Neural crest cell (in vitro differentiated cells): ENCODE data around the gene TMEM138. TPM values are rescaled to one million over a fixed set of nuclear protein-coding genes. Genes with fewer than 3 reads are reported as not detected.

Experiments used
- DNase-seq: peaks from one replicate; pipeline ENCODE4 v3.0.0; 2021; ENCODE audit warnings: low read depth, mixed read lengths, low spot score
- H3K27ac Mint-ChIP-seq: one replicate; pipeline ENCODE4 v1.8.0; 2021; ENCODE audit warnings: mild to moderate bottlenecking, mixed read lengths; ENCODE audit not compliant: unreplicated experiment
- H3K27me3 Mint-ChIP-seq: 2 replicates; pipeline ENCODE4 v1.8.0; 2021; ENCODE audit warnings: low read depth, mild to moderate bottlenecking, mixed read lengths
- H3K36me3 Mint-ChIP-seq: 2 replicates; pipeline ENCODE4 v1.8.0; 2021; ENCODE audit warnings: low read depth, mild to moderate bottlenecking, mixed read lengths
- H3K4me1 Mint-ChIP-seq: 2 replicates; pipeline ENCODE4 v1.8.0; 2021; ENCODE audit warnings: mixed read lengths
- H3K4me3 Mint-ChIP-seq: one replicate; pipeline ENCODE4 v1.8.0; 2021; ENCODE audit warnings: mild to moderate bottlenecking, mixed read lengths
- H3K9me3 Mint-ChIP-seq: 2 replicates; pipeline ENCODE4 v1.8.0; 2021; ENCODE audit warnings: mixed read lengths
- total RNA-seq: library from RNA; stranded (reverse); gene quantifications from 2 replicates; pipeline ENCODE4 v1.2.1, GENCODE V29; 2021
- TF ChIP-seq, protein P1 (sequence below): fragments of 200-600 bp; sonication (generic); conservative IDR thresholded peaks from 2 replicates; pipeline ENCODE4 v1.5.0; 2021; ENCODE audit warnings: antibody characterized with exemption, mild to moderate bottlenecking

Gene TMEM138
- total RNA-seq, 1 donor from 2014 or later = 47.8 TPM

DNA sequence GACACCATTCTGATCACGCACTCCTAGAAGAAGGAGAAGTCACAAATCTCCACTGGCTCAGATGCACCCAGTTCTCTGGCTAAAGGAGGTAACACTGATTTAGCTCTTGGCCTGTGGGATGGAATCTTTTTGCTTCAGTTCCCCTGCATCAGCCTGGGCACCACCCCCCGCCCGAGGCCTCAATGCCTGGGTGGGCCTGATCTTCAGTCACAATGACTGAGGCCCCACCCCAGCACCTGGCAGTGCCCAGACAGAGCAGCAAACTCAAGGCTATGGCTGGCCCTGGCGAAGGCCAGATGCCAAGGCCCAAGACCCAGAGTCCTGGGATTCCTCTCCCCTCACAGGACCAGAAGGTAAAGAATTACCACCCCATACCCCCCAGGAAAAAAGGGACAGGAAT, 5.5 kb upstream of the TMEM138 start:
- no peaks in the 10 kb centered on the region for H3K9me3 Mint-ChIP-seq
- H3K36me3 Mint-ChIP-seq = peaks cover 2% of the 10 kb centered on the region
- TF ChIP-seq, protein P1, sequence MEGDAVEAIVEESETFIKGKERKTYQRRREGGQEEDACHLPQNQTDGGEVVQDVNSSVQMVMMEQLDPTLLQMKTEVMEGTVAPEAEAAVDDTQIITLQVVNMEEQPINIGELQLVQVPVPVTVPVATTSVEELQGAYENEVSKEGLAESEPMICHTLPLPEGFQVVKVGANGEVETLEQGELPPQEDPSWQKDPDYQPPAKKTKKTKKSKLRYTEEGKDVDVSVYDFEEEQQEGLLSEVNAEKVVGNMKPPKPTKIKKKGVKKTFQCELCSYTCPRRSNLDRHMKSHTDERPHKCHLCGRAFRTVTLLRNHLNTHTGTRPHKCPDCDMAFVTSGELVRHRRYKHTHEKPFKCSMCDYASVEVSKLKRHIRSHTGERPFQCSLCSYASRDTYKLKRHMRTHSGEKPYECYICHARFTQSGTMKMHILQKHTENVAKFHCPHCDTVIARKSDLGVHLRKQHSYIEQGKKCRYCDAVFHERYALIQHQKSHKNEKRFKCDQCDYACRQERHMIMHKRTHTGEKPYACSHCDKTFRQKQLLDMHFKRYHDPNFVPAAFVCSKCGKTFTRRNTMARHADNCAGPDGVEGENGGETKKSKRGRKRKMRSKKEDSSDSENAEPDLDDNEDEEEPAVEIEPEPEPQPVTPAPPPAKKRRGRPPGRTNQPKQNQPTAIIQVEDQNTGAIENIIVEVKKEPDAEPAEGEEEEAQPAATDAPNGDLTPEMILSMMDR = no peak
- H3K4me3 Mint-ChIP-seq = peak overlapping the region; percentile 23
- no peak for DNase-seq
- no peak overlapping the region for H3K27ac Mint-ChIP-seq
- H3K4me1 Mint-ChIP-seq = peaks cover 17% of the 10 kb centered on the region
- no peaks in the 10 kb centered on the region for H3K27me3 Mint-ChIP-seq

DNA sequence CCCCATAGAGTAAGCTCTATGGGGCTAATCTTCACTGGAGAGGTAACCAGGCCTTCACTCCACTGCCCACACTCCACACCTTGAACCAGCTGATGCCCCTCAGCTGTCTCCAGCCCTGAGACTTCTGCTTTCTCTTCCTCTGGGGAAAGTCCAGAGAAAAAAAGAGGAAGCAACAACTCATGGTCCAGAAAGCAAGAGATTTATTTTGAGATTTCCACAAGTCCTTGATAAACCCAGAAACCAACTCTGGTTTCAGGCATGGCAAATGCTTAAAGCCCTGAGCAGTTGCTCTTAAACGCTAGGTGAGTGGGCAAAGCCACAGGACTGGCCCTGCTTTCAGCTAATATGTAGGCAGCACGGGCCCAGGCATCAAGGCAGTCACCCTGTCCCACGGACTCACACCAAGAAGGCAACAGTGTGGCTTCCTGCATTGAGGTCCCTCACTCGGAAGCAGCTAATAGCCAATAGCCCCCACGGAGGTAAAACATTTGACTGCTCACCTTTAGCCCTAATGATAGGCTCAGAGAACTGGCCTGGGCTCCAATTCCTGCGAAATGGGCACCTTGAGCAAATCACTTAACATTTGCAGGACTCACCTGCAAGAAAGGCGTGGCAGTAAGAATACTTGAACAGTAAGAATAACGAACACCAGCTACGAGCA, 4.8 kb upstream of the TMEM138 start:
- no peaks in the 10 kb centered on the region for H3K9me3 Mint-ChIP-seq
- no peaks in the 10 kb centered on the region for H3K27me3 Mint-ChIP-seq
- H3K36me3 Mint-ChIP-seq = peaks cover 5% of the 10 kb centered on the region
- TF ChIP-seq, protein P1 = no peak
- no peak for DNase-seq
- peaks cover 21% of the 10 kb centered on the region for H3K4me1 Mint-ChIP-seq
- H3K27ac Mint-ChIP-seq = peak overlapping the region; percentile 27
- peak overlapping the region; percentile 56 for H3K4me3 Mint-ChIP-seq

DNA sequence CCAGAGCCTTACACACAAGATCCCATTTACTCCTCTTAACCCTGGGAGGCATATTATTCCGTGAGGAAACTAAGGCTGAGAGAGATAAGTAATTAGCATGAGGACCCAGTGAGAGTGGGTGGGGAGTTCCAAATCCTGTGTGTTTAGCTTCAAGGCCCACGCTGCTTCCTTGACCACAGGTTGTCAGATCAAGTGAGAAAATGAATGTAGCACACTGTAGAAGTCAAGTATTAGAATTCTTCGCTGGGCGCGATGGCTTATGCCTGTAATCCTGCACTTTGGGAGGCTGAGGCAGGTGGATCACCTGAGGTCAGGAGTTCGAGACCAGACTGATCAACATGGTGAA, 4.3 kb upstream of the TMEM138 start:
- Mint-ChIP-seq H3K27ac (no peak overlapping the region), H3K4me3 (peak overlapping the region; percentile 56), H3K4me1 (peaks cover 26% of the 10 kb centered on the region), H3K36me3 (peaks cover 5% of the 10 kb centered on the region), H3K9me3 (no peaks in the 10 kb centered on the region), H3K27me3 (no peaks in the 10 kb centered on the region)
- TF ChIP-seq, protein P1 = no peak
- DNase-seq = no peak

DNA sequence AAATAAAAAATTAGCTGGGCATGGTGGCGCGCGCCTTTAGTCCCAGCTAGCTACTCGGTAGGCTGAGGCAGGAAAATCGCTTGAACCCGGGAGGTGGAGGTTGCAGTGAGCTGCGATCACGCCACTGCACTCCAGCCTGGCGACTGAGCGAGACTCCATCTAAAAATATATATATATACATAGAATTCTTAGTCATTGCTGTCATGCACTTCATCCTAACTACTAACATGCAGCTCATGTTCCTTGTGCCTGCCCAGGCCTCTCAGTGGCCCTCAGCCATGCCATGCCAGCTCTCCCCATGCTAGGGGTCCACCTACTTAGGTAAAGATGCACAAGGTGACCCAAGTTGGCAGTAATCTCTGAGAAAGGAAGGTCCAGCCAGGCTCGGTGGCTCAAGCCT, 3.6 kb upstream of the TMEM138 start:
- peaks cover 33% of the 10 kb centered on the region for H3K4me1 Mint-ChIP-seq

DNA sequence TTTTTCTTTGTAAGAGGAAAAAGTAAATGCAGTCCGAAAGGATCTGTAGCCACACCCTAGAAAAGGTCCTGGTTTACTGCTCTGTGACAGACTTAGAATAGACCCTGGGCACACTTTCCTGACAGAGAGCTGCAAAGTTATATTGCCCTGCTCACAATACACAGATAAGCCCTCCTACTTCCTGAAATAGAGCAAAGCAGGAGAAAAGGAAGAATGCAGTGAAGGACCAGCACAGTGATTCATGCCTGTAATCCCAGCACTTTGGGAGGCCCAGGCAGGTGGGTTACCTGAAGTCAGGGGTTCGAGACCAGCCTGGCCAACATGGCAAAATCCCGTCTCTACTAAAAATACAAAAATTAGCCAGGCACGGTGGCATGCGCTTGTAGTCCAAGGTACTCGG, 2.7 kb upstream of the TMEM138 start:
- peaks cover 5% of the 10 kb centered on the region for H3K36me3 Mint-ChIP-seq
- H3K4me1 Mint-ChIP-seq = peaks cover 36% of the 10 kb centered on the region
- H3K9me3 Mint-ChIP-seq = no peaks in the 10 kb centered on the region
- H3K27ac Mint-ChIP-seq = no peak overlapping the region
- peak overlapping the region; percentile 100 for H3K4me3 Mint-ChIP-seq
- no peaks in the 10 kb centered on the region for H3K27me3 Mint-ChIP-seq
- TF ChIP-seq, protein P1 = no peak
- no peak for DNase-seq

More for the DNA sequence above, 3.6 kb upstream of the TMEM138 start:
- Mint-ChIP-seq H3K9me3 (no peaks in the 10 kb centered on the region), H3K4me3 (peak overlapping the region; percentile 51), H3K27ac (no peak overlapping the region), H3K36me3 (peaks cover 5% of the 10 kb centered on the region), H3K27me3 (no peaks in the 10 kb centered on the region)
- DNase-seq = no peak
- TF ChIP-seq, protein P1 = no peak
